H1 (cell line): ENCODE measurements around the gene UBQLN1. TPM values are rescaled to one million over a fixed set of nuclear protein-coding genes. Genes with fewer than 3 reads are reported as not detected.

Experiments
- EP300 ChIP-seq, 2 experiments: IDR thresholded peaks; 1 replicate in 1 of 2; 2 replicates in 1 of 2; pipeline ENCODE4 v1.6.1; 2011 to 2012; ENCODE audit warnings: low read depth in 2 of 2, low read length in 2 of 2, mild to moderate bottlenecking in 2 of 2, borderline replicate concordance in 1 of 2, inconsistent platforms in 1 of 2, moderate library complexity in 1 of 2
- NANOG ChIP-seq: IDR thresholded peaks from 2 replicates; pipeline ENCODE4 v1.6.1; 2011; ENCODE audit warnings: low read length, low read depth, mild to moderate bottlenecking, inconsistent platforms; ENCODE audit not compliant: insufficient read depth, poor library complexity, severe bottlenecking
- RXRA ChIP-seq: IDR thresholded peaks from 2 replicates; pipeline ENCODE4 v1.6.1; 2011; ENCODE audit warnings: low read depth, mild to moderate bottlenecking, low read length, moderate library complexity; ENCODE audit not compliant: insufficient read depth
- SRF ChIP-seq: IDR thresholded peaks from 2 replicates; pipeline ENCODE4 v1.6.1; 2011; ENCODE audit warnings: mild to moderate bottlenecking, low read depth, low read length, moderate library complexity
- ZNF274 ChIP-seq: IDR thresholded peaks from 2 replicates; pipeline ENCODE4 v1.7.0; 2012; ENCODE audit warnings: low read length, borderline replicate concordance; ENCODE audit errors: extremely low read depth
- polyA plus RNA-seq, 7 experiments: library from polyadenylated mRNA; depleted of rRNA in 3 of 7; stranded (reverse) in 5 of 7; unstranded in 2 of 7; fragments of >200 nt in 5 of 7; fragments of 200-250 nt in 2 of 7; gene quantifications; 1 replicate in 5 of 7; 2 replicates in 1 of 7; 4 replicates in 1 of 7; pipeline versions ENCODE4 v1.2.1 to v1.2.3, GENCODE V29; 2011 to 2013; ENCODE audit warnings: missing spikeins in 2 of 7, mixed read lengths in 2 of 7
- total RNA-seq: library from RNA; stranded (reverse); fragmentation: NEBNext Ultra II Directional; extraction: Animal tissue kit (Norgen Biotek cat#: 25700); gene quantifications from 2 replicates; pipeline ENCODE4 v1.2.1, GENCODE V29; 2021
- TF ChIP-seq, protein P1 (sequence below): fragments of 300-600 bp; sonication (generic); IDR thresholded peaks from 2 replicates; pipeline ENCODE4 v1.7.1; 2012; ENCODE audit warnings: low read length, moderate library complexity, mild to moderate bottlenecking, inconsistent platforms; ENCODE audit not compliant: insufficient replicate concordance
- TF ChIP-seq, protein P2 (sequence below), 3 experiments: IDR thresholded peaks; 1 replicate in 2 of 3; 2 replicates in 1 of 3; pipeline versions ENCODE4 v1.5.1 to v1.6.1; 2011; ENCODE audit warnings: low read length in 3 of 3, mild to moderate bottlenecking in 3 of 3, inconsistent platforms in 2 of 3, low read depth in 1 of 3, moderate library complexity in 1 of 3; ENCODE audit not compliant: insufficient read depth in 1 of 3; ENCODE audit errors: control extremely low read depth in 1 of 3
- TF ChIP-seq, protein P3 (sequence below): IDR thresholded peaks from 2 replicates; pipeline ENCODE4 v1.6.1; 2012; ENCODE audit warnings: inconsistent platforms

Gene UBQLN1
- total and polyA plus RNA-seq, 2 of the 8 experiments (the other 6 are each of a cell fraction or from before 2014, with no cell fraction given) = 62.4 to 105 TPM

DNA sequence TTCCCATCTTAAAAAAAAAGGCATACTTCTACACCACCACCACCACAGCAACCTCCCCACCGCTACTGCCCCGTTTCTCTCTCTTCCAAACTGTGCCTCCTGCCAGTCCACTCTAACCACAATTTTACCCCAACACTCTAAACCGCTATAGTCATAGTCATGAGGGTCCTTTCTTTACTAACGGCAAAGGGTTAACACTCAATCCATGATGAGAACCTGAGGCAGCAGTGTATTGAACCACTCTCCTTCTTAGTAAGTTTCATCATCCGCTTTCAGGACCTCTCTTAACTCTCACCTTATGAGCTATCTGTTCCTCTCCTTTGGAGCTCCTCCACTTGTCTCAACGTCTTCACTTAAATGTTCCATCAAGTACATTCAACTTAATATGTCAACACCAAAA lies 50.8 kb downstream of the UBQLN1 start (continued):
- TF ChIP-seq, protein P1, sequence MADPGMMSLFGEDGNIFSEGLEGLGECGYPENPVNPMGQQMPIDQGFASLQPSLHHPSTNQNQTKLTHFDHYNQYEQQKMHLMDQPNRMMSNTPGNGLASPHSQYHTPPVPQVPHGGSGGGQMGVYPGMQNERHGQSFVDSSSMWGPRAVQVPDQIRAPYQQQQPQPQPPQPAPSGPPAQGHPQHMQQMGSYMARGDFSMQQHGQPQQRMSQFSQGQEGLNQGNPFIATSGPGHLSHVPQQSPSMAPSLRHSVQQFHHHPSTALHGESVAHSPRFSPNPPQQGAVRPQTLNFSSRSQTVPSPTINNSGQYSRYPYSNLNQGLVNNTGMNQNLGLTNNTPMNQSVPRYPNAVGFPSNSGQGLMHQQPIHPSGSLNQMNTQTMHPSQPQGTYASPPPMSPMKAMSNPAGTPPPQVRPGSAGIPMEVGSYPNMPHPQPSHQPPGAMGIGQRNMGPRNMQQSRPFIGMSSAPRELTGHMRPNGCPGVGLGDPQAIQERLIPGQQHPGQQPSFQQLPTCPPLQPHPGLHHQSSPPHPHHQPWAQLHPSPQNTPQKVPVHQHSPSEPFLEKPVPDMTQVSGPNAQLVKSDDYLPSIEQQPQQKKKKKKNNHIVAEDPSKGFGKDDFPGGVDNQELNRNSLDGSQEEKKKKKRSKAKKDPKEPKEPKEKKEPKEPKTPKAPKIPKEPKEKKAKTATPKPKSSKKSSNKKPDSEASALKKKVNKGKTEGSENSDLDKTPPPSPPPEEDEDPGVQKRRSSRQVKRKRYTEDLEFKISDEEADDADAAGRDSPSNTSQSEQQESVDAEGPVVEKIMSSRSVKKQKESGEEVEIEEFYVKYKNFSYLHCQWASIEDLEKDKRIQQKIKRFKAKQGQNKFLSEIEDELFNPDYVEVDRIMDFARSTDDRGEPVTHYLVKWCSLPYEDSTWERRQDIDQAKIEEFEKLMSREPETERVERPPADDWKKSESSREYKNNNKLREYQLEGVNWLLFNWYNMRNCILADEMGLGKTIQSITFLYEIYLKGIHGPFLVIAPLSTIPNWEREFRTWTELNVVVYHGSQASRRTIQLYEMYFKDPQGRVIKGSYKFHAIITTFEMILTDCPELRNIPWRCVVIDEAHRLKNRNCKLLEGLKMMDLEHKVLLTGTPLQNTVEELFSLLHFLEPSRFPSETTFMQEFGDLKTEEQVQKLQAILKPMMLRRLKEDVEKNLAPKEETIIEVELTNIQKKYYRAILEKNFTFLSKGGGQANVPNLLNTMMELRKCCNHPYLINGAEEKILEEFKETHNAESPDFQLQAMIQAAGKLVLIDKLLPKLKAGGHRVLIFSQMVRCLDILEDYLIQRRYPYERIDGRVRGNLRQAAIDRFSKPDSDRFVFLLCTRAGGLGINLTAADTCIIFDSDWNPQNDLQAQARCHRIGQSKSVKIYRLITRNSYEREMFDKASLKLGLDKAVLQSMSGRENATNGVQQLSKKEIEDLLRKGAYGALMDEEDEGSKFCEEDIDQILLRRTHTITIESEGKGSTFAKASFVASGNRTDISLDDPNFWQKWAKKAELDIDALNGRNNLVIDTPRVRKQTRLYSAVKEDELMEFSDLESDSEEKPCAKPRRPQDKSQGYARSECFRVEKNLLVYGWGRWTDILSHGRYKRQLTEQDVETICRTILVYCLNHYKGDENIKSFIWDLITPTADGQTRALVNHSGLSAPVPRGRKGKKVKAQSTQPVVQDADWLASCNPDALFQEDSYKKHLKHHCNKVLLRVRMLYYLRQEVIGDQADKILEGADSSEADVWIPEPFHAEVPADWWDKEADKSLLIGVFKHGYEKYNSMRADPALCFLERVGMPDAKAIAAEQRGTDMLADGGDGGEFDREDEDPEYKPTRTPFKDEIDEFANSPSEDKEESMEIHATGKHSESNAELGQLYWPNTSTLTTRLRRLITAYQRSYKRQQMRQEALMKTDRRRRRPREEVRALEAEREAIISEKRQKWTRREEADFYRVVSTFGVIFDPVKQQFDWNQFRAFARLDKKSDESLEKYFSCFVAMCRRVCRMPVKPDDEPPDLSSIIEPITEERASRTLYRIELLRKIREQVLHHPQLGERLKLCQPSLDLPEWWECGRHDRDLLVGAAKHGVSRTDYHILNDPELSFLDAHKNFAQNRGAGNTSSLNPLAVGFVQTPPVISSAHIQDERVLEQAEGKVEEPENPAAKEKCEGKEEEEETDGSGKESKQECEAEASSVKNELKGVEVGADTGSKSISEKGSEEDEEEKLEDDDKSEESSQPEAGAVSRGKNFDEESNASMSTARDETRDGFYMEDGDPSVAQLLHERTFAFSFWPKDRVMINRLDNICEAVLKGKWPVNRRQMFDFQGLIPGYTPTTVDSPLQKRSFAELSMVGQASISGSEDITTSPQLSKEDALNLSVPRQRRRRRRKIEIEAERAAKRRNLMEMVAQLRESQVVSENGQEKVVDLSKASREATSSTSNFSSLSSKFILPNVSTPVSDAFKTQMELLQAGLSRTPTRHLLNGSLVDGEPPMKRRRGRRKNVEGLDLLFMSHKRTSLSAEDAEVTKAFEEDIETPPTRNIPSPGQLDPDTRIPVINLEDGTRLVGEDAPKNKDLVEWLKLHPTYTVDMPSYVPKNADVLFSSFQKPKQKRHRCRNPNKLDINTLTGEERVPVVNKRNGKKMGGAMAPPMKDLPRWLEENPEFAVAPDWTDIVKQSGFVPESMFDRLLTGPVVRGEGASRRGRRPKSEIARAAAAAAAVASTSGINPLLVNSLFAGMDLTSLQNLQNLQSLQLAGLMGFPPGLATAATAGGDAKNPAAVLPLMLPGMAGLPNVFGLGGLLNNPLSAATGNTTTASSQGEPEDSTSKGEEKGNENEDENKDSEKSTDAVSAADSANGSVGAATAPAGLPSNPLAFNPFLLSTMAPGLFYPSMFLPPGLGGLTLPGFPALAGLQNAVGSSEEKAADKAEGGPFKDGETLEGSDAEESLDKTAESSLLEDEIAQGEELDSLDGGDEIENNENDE = no peak
- no peak for TF ChIP-seq ZNF274
- TF ChIP-seq RXRA = no peak
- TF ChIP-seq, protein P2, sequence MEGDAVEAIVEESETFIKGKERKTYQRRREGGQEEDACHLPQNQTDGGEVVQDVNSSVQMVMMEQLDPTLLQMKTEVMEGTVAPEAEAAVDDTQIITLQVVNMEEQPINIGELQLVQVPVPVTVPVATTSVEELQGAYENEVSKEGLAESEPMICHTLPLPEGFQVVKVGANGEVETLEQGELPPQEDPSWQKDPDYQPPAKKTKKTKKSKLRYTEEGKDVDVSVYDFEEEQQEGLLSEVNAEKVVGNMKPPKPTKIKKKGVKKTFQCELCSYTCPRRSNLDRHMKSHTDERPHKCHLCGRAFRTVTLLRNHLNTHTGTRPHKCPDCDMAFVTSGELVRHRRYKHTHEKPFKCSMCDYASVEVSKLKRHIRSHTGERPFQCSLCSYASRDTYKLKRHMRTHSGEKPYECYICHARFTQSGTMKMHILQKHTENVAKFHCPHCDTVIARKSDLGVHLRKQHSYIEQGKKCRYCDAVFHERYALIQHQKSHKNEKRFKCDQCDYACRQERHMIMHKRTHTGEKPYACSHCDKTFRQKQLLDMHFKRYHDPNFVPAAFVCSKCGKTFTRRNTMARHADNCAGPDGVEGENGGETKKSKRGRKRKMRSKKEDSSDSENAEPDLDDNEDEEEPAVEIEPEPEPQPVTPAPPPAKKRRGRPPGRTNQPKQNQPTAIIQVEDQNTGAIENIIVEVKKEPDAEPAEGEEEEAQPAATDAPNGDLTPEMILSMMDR (IDR thresholded peaks at IDR 0.05; ENCODE audit: control extremely low read depth in 1 of 3, insufficient read depth in 1 of 3, low read depth in 1 of 3, low read length in 3 of 3) = no peak
- TF ChIP-seq EP300 (IDR thresholded peaks at IDR 0.05; ENCODE audit: borderline replicate concordance in 1 of 2, low read depth in 2 of 2, low read length in 2 of 2) = no peak
- TF ChIP-seq NANOG = no peak
- TF ChIP-seq, protein P3, sequence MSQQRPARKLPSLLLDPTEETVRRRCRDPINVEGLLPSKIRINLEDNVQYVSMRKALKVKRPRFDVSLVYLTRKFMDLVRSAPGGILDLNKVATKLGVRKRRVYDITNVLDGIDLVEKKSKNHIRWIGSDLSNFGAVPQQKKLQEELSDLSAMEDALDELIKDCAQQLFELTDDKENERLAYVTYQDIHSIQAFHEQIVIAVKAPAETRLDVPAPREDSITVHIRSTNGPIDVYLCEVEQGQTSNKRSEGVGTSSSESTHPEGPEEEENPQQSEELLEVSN = no peak
- TF ChIP-seq SRF = no peak
